DOHH2 (cell line): ENCODE data around the gene CLVS2.

Experiments used
- CTCF ChIP-seq: fragments of 200-600 bp; sonication (generic); IDR thresholded peaks from one replicate; pipeline ENCODE4 v1.5.1; 2014; ENCODE audit warnings: antibody characterized with exemption, mild to moderate bottlenecking, low read depth, low read length; ENCODE audit not compliant: poor library complexity, severe bottlenecking
- EZH2phosphoT487 ChIP-seq: fragments of 200-600 bp; sonication (generic); IDR thresholded peaks from 2 replicates; pipeline ENCODE4 v1.6.1; 2017; ENCODE audit warnings: borderline replicate concordance, mild to moderate bottlenecking, antibody characterized with exemption, low read length, moderate library complexity, mixed read lengths

DNA sequence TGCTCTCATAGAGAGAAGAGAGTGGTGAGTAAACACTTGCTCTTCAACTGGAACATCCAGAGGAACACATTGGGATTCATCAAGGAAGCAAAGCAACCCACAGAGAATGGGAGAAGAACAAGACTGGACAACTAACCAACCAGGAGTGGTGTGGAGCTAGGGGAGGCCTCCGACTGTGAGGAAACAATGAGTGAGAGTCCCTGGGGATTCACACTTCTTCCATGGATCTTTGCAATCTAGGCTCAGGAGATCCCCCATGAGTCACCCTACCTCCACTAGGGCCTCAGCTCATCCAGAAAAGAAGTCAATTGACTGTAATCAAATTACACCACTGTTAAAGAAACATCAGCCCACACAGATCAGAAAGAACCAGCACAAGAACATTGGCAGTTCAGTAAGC lies 42.3 kb upstream of the CLVS2 start:
- TF ChIP-seq CTCF (no peak), EZH2phosphoT487 (no peak)
